ENCODE results near the gene SFT2D1.

The SFT2D1 gene

GRCh38 chr6:166318227-166318626, 24.1 kb downstream of the SFT2D1 start:
- TF ChIP-seq CTCF (IDR thresholded peaks at IDR 0.05): no peak

- no peak for TF ChIP-seq CTCF (IDR thresholded peaks at IDR 0.05)
These were observed 24.8 kb downstream of the SFT2D1 start for GRCh38 chr6:166317261-166318212.

GRCh38 chr6:166315436-166315835, 26.9 kb downstream of the SFT2D1 start:
- no peak for TF ChIP-seq CTCF (IDR thresholded peaks at IDR 0.05)

- no peak for TF ChIP-seq CTCF (IDR thresholded peaks at IDR 0.05)
These were observed 27.9 kb downstream of the SFT2D1 start for GRCh38 chr6:166314454-166314853.

GRCh38 chr6:166313255-166314070, 28.9 kb downstream of the SFT2D1 start:
- TF ChIP-seq CTCF (IDR thresholded peaks at IDR 0.05): peak; percentile 59

GRCh38 chr6:166312832-166313231, 29.5 kb downstream of the SFT2D1 start:
- TF ChIP-seq CTCF (IDR thresholded peaks at IDR 0.05): no peak

GRCh38 chr6:166310634-166311033, 31.7 kb downstream of the SFT2D1 start:
- no peak for TF ChIP-seq CTCF (IDR thresholded peaks at IDR 0.05)
